Endothelial cell of umbilical vein (primary cell): ENCODE data around the gene NRBF2. TPM values are rescaled to one million over a fixed set of nuclear protein-coding genes. Genes with fewer than 3 reads are reported as not detected.

Source experiments
- BruUV-seq: library from RNA; stranded (reverse); fragments of 400-500 nt; replicated peaks from 2 replicates; lab custom pipeline; 2021; lab: Mats Ljungman, UMichigan
- CTCF ChIA-PET: fragments of 300-600, 350-600 bp; sonication (Branson Sonifier 250); formaldehyde crosslinking; loops from one replicate; lab custom pipeline; 2021; ENCODE audit warnings: antibody characterized with exemption, inconsistent platforms; lab: Charles Lee
- POLR2A ChIA-PET: fragments of 300-600, 350-600 bp; sonication (Branson Sonifier 250); formaldehyde crosslinking; loops from one replicate; lab custom pipeline; 2021; ENCODE audit warnings: antibody characterized with exemption, inconsistent platforms; lab: Charles Lee
- DNase-seq: peaks from one replicate; pipeline ENCODE4 v3.0.0-alpha.2; 2011; ENCODE audit warnings: low read depth, low spot score
- FAIRE-seq: peaks from 2 replicates; lab custom pipeline; 2011; peaks lifted over from hg19 to GRCh38; lab: Jason Lieb, UNC
- H2AFZ ChIP-seq: 2 replicates; pipeline ENCODE4 v1.6.0; 2012; ENCODE audit warnings: low read depth, low read length, control low read depth, inconsistent platforms
- H3K27ac ChIP-seq: 2 replicates; pipeline ENCODE4 v1.5.1; 2011; ENCODE audit warnings: low read depth, mild to moderate bottlenecking, control low read depth, low read length, moderate library complexity; ENCODE audit not compliant: insufficient read depth
- H3K27me3 ChIP-seq, 2 experiments: 2 replicates each; pipeline versions ENCODE4 v1.6.0 to v1.6.1; 2011; ENCODE audit warnings: low read length in 2 of 2, mixed read lengths in 1 of 2; ENCODE audit not compliant: control insufficient read depth in 2 of 2, insufficient read depth in 2 of 2
- H3K36me3 ChIP-seq, 2 experiments: 2 replicates in 1 of 2; 3 replicates in 1 of 2; pipeline ENCODE4 v1.5.1; 2011; ENCODE audit warnings: low read length in 2 of 2, mild to moderate bottlenecking in 1 of 2, moderate library complexity in 1 of 2; ENCODE audit not compliant: control insufficient read depth in 2 of 2, insufficient read depth in 2 of 2; ENCODE audit errors: extremely low read depth in 1 of 2
- H3K4me1 ChIP-seq: 3 replicates; pipeline ENCODE4 v1.5.1; 2011; ENCODE audit warnings: mild to moderate bottlenecking, low read length; ENCODE audit not compliant: control insufficient read depth, insufficient read depth; ENCODE audit errors: extremely low read depth
- H3K4me2 ChIP-seq: 2 replicates; pipeline ENCODE4 v1.6.1; 2011; ENCODE audit warnings: low read length, control low read depth, mixed read lengths; ENCODE audit not compliant: insufficient read depth
- H3K4me3 ChIP-seq, 3 experiments: fragments of 200-600 bp in 1 of 3; sonication (generic), shearing (Covaris generic) in 1 of 3; replicated peaks in 1 of 3; 2 replicates each; pipeline ENCODE4 v1.5.1; 2011 to 2016; ENCODE audit warnings: control low read depth in 3 of 3, low read length in 3 of 3, mild to moderate bottlenecking in 2 of 3, inconsistent platforms in 1 of 3, low read depth in 1 of 3, moderate library complexity in 1 of 3; ENCODE audit not compliant: insufficient read depth in 1 of 3
- H3K79me2 ChIP-seq: 2 replicates; pipeline ENCODE4 v1.6.0; 2012; ENCODE audit warnings: low read length, inconsistent platforms; ENCODE audit not compliant: control insufficient read depth, insufficient read depth
- H3K9ac ChIP-seq: replicated peaks from 2 replicates; pipeline ENCODE3; 2011; ENCODE audit warnings: low read length, control low read depth; ENCODE audit not compliant: insufficient read depth; ENCODE audit errors: extremely low read depth
- H3K9me1 ChIP-seq: replicated peaks from 3 replicates; pipeline ENCODE4 v1.6.0; 2011; ENCODE audit warnings: mild to moderate bottlenecking, low read length; ENCODE audit not compliant: control insufficient read depth, insufficient read depth; ENCODE audit errors: extremely low read depth
- H3K9me3 ChIP-seq: replicated peaks from 2 replicates; pipeline ENCODE4 v1.5.1; 2012; ENCODE audit warnings: low read length, inconsistent platforms; ENCODE audit not compliant: control insufficient read depth, insufficient read depth
- H4K20me1 ChIP-seq: replicated peaks from 2 replicates; pipeline ENCODE3; 2011; ENCODE audit warnings: mild to moderate bottlenecking, low read length; ENCODE audit not compliant: control insufficient read depth, insufficient read depth; ENCODE audit errors: extremely low read depth
- CTCF ChIP-seq, 2 donors: IDR thresholded peaks; 1 replicate in 1 of 2; 2 replicates in 1 of 2; pipeline ENCODE4 v1.5.1; 2011; ENCODE audit warnings: low read length in 2 of 2, mild to moderate bottlenecking in 2 of 2, moderate library complexity in 2 of 2, control low read depth in 1 of 2, inconsistent platforms in 1 of 2, low read depth in 1 of 2; ENCODE audit not compliant: insufficient read depth in 1 of 2; ENCODE audit errors: extremely low read depth in 1 of 2
- EZH2 ChIP-seq: IDR thresholded peaks from 2 replicates; pipeline ENCODE4 v1.6.1; 2012; ENCODE audit warnings: borderline replicate concordance, low read depth, mild to moderate bottlenecking, moderate library complexity, low read length, inconsistent platforms; ENCODE audit not compliant: severe bottlenecking
- FOS ChIP-seq: IDR thresholded peaks from 2 replicates; pipeline ENCODE4 v1.6.1; 2011; ENCODE audit warnings: mild to moderate bottlenecking, low read length, moderate library complexity, borderline replicate concordance; ENCODE audit not compliant: insufficient read depth
- GATA2 ChIP-seq: IDR thresholded peaks from 2 replicates; pipeline ENCODE4 v1.7.0; 2011; ENCODE audit warnings: low read depth, mild to moderate bottlenecking, moderate library complexity, mixed read lengths, low read length; ENCODE audit not compliant: insufficient read length, insufficient read depth
- JUN ChIP-seq: IDR thresholded peaks from 2 replicates; pipeline ENCODE4 v1.6.1; 2011; ENCODE audit warnings: borderline replicate concordance, low read depth; ENCODE audit not compliant: insufficient read length, insufficient read depth
- MYC ChIP-seq: IDR thresholded peaks from one replicate; pipeline ENCODE4 v1.6.1; 2011; ENCODE audit warnings: mild to moderate bottlenecking, low read depth, low read length
- POLR2A ChIP-seq: IDR thresholded peaks from 2 replicates; pipeline ENCODE4 v1.6.1; 2012; ENCODE audit warnings: low read depth, mild to moderate bottlenecking, control low read depth, low read length
- POLR2AphosphoS5 ChIP-seq: IDR thresholded peaks from 2 replicates; pipeline ENCODE4 v1.6.1; 2012; ENCODE audit warnings: low read depth, mild to moderate bottlenecking, control low read depth, low read length, moderate library complexity; ENCODE audit not compliant: insufficient read depth
- dilution Hi-C: fragments of 300-500 bp; cut with MboI; formaldehyde crosslinking; loops from one replicate; pipeline ENCODE4 v1.15.0; 2019; ENCODE audit warnings: low sequenced_read_pairs; ENCODE audit not compliant: extremely low pct_ligation_motif_present
- intact Hi-C: fragments of 100-400 bp; cut with micrococcal nuclease; formaldehyde crosslinking; loops from one replicate; pipeline ENCODE4 v1.10.0; 2022
- polyA plus RNA-seq, 4 experiments: library from polyadenylated mRNA; depleted of rRNA in 3 of 4; stranded (reverse) in 3 of 4; unstranded in 1 of 4; fragments of >200 nt; gene quantifications; 2 replicates each; pipeline versions ENCODE4 v1.2.1 to v1.2.3, GENCODE V29; 2011 to 2012; ENCODE audit warnings: missing spikeins in 1 of 4
- total RNA-seq: library from RNA; stranded (reverse); gene quantifications from 2 replicates; pipeline ENCODE4 v1.2.3, GENCODE V29; 2021
- TF ChIP-seq, protein P1 (sequence below): IDR thresholded peaks from 2 replicates; pipeline ENCODE4 v1.6.1; 2011; ENCODE audit not compliant: insufficient read depth, insufficient read length

NRBF2 gene
- total and polyA plus RNA-seq, 2 donors (not counting 3 experiments of a cell fraction or from before 2014, with no cell fraction given): 7.6 to 17.7 TPM

- no peak overlapping the region for H3K9ac ChIP-seq
- FAIRE-seq: no peak
- intact Hi-C loops (no loop called here), dilution Hi-C loops (no loop called here)
- H3K27ac ChIP-seq: no peak overlapping the region
- ChIA-PET POLR2A (no interaction called here), CTCF (interaction anchor here (1.2 to 2.7 kb wide), 3 partner anchors 20 to 544 kb away, joined by 3 to 10 read pairs (median 3); no protein-coding TSS in a partner anchor)
- BruUV-seq: no TSS peak
- TF ChIP-seq GATA2 (no peak), MYC (no peak), FOS (no peak)
- peaks cover 3% of the 10 kb centered on the region for H4K20me1 ChIP-seq
- peaks cover 82% of the 10 kb centered on the region for H3K79me2 ChIP-seq
- H3K4me1 ChIP-seq: peaks cover 7% of the 10 kb centered on the region
- H3K9me3 ChIP-seq: no peaks in the 10 kb centered on the region
- H3K4me3 ChIP-seq: no peak overlapping the region
- H3K9me1 ChIP-seq: no peaks in the 10 kb centered on the region
- H3K27me3 ChIP-seq: no peaks in the 10 kb centered on the region
- no peak overlapping the region for H3K4me2 ChIP-seq
- no peak for DNase-seq
- H3K36me3 ChIP-seq: no peaks in the 10 kb centered on the region
- H2AFZ ChIP-seq: no peak overlapping the region
These were observed 4.2 kb downstream of the NRBF2 start for GRCh38 chr10:63137306-63137705.

DNA sequence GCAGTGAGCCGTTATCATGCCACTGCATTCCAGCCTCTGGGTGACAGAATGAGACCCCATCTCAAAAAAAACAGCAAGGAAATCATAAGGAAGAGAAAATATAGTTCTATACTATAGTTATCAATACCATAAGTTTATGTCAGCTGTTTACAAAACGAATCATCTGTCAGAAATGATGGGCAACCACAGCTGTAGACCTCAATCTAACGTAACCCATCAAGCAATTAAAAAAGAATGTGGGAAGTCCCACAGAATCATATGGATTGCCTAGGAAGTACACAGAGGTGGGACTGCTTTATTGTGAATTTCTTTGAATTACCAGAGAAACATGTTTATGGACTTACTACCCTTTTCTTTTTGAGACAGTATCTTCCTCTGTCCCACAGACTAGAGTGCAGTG lies 6.9 kb downstream of the NRBF2 start:
- no TSS peak for BruUV-seq
- Histone ChIP-seq H4K20me1 (peaks cover 3% of the 10 kb centered on the region), H3K9ac (no peak overlapping the region), H3K27ac (no peak overlapping the region), H3K79me2 (peaks cover 80% of the 10 kb centered on the region), H3K9me3 (no peaks in the 10 kb centered on the region), H3K4me2 (no peak overlapping the region), H3K36me3 (no peaks in the 10 kb centered on the region), H3K27me3 (no peaks in the 10 kb centered on the region), H3K4me1 (no peaks in the 10 kb centered on the region), H3K9me1 (no peaks in the 10 kb centered on the region), H2AFZ (no peak overlapping the region), H3K4me3 (no peak overlapping the region)
- intact Hi-C loops: no loop called here
- CTCF ChIA-PET: interaction anchor here (1.0 to 1.7 kb wide), 2 partner anchors 18 to 19 kb away, joined by 3 to 6 read pairs; no protein-coding TSS in a partner anchor
- TF ChIP-seq POLR2AphosphoS5 (no peak), POLR2A (no peak), FOS (no peak), EZH2 (no peak), CTCF (IDR thresholded peaks at IDR 0.05; ENCODE audit: extremely low read depth in 1 of 2, insufficient read depth in 1 of 2, low read depth in 1 of 2, low read length in 2 of 2) (no peak), JUN (no peak), MYC (no peak), GATA2 (no peak)
- TF ChIP-seq, protein P1, sequence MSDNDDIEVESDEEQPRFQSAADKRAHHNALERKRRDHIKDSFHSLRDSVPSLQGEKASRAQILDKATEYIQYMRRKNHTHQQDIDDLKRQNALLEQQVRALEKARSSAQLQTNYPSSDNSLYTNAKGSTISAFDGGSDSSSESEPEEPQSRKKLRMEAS: no peak
- FAIRE-seq (no peak), DNase-seq (no peak)
- dilution Hi-C loops: no loop called here
- POLR2A ChIA-PET: interaction anchor here (0.6 kb wide), 1 partner anchor 17 kb away, joined by 3 read pairs; no protein-coding TSS in a partner anchor
